K562 (cell line): ENCODE data around the gene RLN2. TPM values are rescaled to one million over a fixed set of nuclear protein-coding genes. Genes with fewer than 3 reads are reported as not detected.
A peak's percentile ranks its signal among the peaks of the same experiment; 100 is the strongest.
"Not testable (repeated sequence)": the region's sequence is repeated elsewhere in the genome, so short reads cannot be mapped to it uniquely, and the experiment has no call there.

Source experiments
- ATAC-seq: fragments of 200-7000 bp; cut with Tn5 transposase; 3 replicates; pipeline ENCODE4 v1.9.1; 2020; ENCODE audit warnings: moderate library complexity
- BruUV-seq: library from RNA; stranded (reverse); fragments of 400-500 nt; replicated peaks from 2 replicates; lab custom pipeline; 2021; lab: Mats Ljungman, UMichigan
- CTCF ChIA-PET: fragments of 300-600 bp; formaldehyde crosslinking; extraction: SDS; loops from one replicate; lab custom pipeline; 2021; ENCODE audit warnings: low intra/inter-chr PET ratio; lab: Yijun Ruan, JAX
- POLR2A ChIA-PET: fragments of 300-600, 350-650 bp; sonication (Branson Sonifier 250); formaldehyde crosslinking; extraction: SDS; loops from one replicate; lab custom pipeline; 2021; ENCODE audit warnings: antibody characterized with exemption, inconsistent platforms; lab: Yijun Ruan, JAX
- DNase-seq, 4 experiments: peaks; one replicate each; pipeline versions ENCODE4 v3.0.0 to v3.0.0-alpha.2; 2011 to 2018; ENCODE audit warnings: low spot score in 3 of 4, mixed read lengths in 3 of 4; ENCODE audit errors: extremely low read depth in 1 of 4
- FAIRE-seq: peaks from 2 replicates; lab custom pipeline; 2011; peaks lifted over from hg19 to GRCh38; lab: Jason Lieb, UNC
- H2AFZ ChIP-seq: 2 replicates; pipeline ENCODE4 v1.6.0; 2011; ENCODE audit warnings: low read depth, low read length, control low read depth, inconsistent platforms
- H3K27ac ChIP-seq: fragments of 200-600 bp; 3 replicates; pipeline ENCODE4 v1.8.0; 2011; ENCODE audit warnings: low read depth, mild to moderate bottlenecking, control low read depth, inconsistent platforms, low read length, moderate library complexity, mixed read lengths; ENCODE audit errors: extremely low read depth
- H3K27me3 ChIP-seq, 2 experiments: fragments of 300-600 bp in 1 of 2; 2 replicates in 1 of 2; 3 replicates in 1 of 2; pipeline versions ENCODE4 v1.6.0 to v1.8.0; 2011; ENCODE audit warnings: inconsistent platforms in 2 of 2, low read length in 2 of 2, mild to moderate bottlenecking in 1 of 2, mixed read lengths in 1 of 2, moderate library complexity in 1 of 2; ENCODE audit not compliant: control insufficient read depth in 2 of 2, insufficient read depth in 2 of 2
- H3K36me3 ChIP-seq: fragments of 300-600 bp; 3 replicates; pipeline ENCODE4 v1.8.0; 2011; ENCODE audit warnings: mild to moderate bottlenecking, low read length, inconsistent platforms; ENCODE audit not compliant: control insufficient read depth, insufficient read depth
- H3K4me1 ChIP-seq, 2 experiments: fragments of 200-600 bp in 1 of 2; replicated peaks in 1 of 2; 2 replicates in 1 of 2; 3 replicates in 1 of 2; pipeline versions ENCODE4 v1.5.1 to v1.8.0; 2011; ENCODE audit warnings: inconsistent platforms in 2 of 2, low read length in 2 of 2, mild to moderate bottlenecking in 1 of 2, mixed read lengths in 1 of 2, moderate library complexity in 1 of 2; ENCODE audit not compliant: control insufficient read depth in 2 of 2, insufficient read depth in 2 of 2
- H3K4me2 ChIP-seq: 2 replicates; pipeline ENCODE4 v1.6.1; 2011; ENCODE audit warnings: low read length, control low read depth, inconsistent platforms, mixed read lengths; ENCODE audit not compliant: insufficient read depth
- H3K4me3 ChIP-seq: fragments of 200-600 bp; sonication (generic), shearing (Covaris generic); 2 replicates; pipeline ENCODE4 v1.5.1; 2016; ENCODE audit warnings: control low read depth, inconsistent platforms
- H3K79me2 ChIP-seq: fragments of 200-600 bp; 3 replicates; pipeline ENCODE4 v1.8.0; 2011; ENCODE audit warnings: low read length, inconsistent platforms; ENCODE audit not compliant: control insufficient read depth, insufficient read depth
- H3K9ac ChIP-seq, 2 experiments: 2 replicates each; pipeline versions ENCODE4 v1.6.0 to v1.6.1; 2011; ENCODE audit warnings: low read depth in 2 of 2, low read length in 2 of 2, control low read depth in 1 of 2, inconsistent platforms in 1 of 2, mild to moderate bottlenecking in 1 of 2, mixed read lengths in 1 of 2; ENCODE audit not compliant: insufficient read depth in 1 of 2
- H3K9me1 ChIP-seq: one replicate; pipeline ENCODE4 v1.6.0; 2011; ENCODE audit warnings: inconsistent platforms, mild to moderate bottlenecking, low read length, moderate library complexity; ENCODE audit not compliant: control insufficient read depth, insufficient read depth
- H3K9me3 ChIP-seq: replicated peaks from 2 replicates; pipeline ENCODE4 v1.5.1; 2011; ENCODE audit warnings: low read depth, low read length, inconsistent platforms; ENCODE audit not compliant: control insufficient read depth, insufficient read depth
- H4K20me1 ChIP-seq: replicated peaks from 2 replicates; pipeline ENCODE4 v1.6.1; 2011; ENCODE audit warnings: low read length, inconsistent platforms, mixed read lengths; ENCODE audit not compliant: control insufficient read depth, insufficient read depth
- MEIS2 ChIP-seq: fragments of 450-650 bp; IDR thresholded peaks from 2 replicates; pipeline ENCODE4 v1.6.1; 2014; ENCODE audit warnings: mild to moderate bottlenecking; ENCODE audit not compliant: partially characterized antibody
- RFX7 ChIP-seq: fragments of 250-450 bp; sonication (Bioruptor Pico); IDR thresholded peaks from 2 replicates; pipeline ENCODE4 v1.5.1; 2021; ENCODE audit warnings: mild to moderate bottlenecking
- ZNF175 ChIP-seq: fragments of 200-800 bp; sonication (Bioruptor generic); IDR thresholded peaks from 2 replicates; pipeline ENCODE4 v1.6.1; 2016; ENCODE audit warnings: low read depth, mild to moderate bottlenecking, missing genetic modification characterization, missing compliant biosample characterization
- ZSCAN32 ChIP-seq: fragments of 450-650 bp; formaldehyde crosslinking; IDR thresholded peaks from 2 replicates; pipeline ENCODE4 v1.4.0; 2020; ENCODE audit warnings: mild to moderate bottlenecking, moderate library complexity
- WGBS: fragments of 100-300 bp; shearing (Covaris generic); methylation state at CpG from one replicate; pipeline ENCODE4 v1.1.6; 2016; ENCODE audit warnings: low coverage, mixed read lengths; ENCODE audit not compliant: insufficient coverage; ENCODE audit errors: missing lambda C conversion rate; 5-methylcytosine and 5-hydroxymethylcytosine counted together
- in situ Hi-C: fragments of 300-500 bp; cut with MboI; formaldehyde crosslinking; loops from 4 replicates; pipeline ENCODE4 v1.15.0; 2018; ENCODE audit warnings: inconsistent platforms, mixed read lengths
- intact Hi-C: fragments of 100-400 bp; cut with micrococcal nuclease; formaldehyde crosslinking; loops from 2 replicates; pipeline ENCODE4 v1.14.2; 2022
- polyA plus RNA-seq, 8 experiments: library from polyadenylated mRNA; depleted of rRNA in 4 of 8; stranded (reverse) in 5 of 8; unstranded in 3 of 8; fragments of >200 nt; fragmentation: Nextera tagmentation in 2 of 8; fragmentation: Illumina TruSeq in 1 of 8; extraction: Ambion mirVana in 2 of 8; extraction: Trizol in 1 of 8; gene quantifications; 2 replicates each; pipeline versions ENCODE4 v1.2.1 to v1.2.3, GENCODE V29; 2011 to 2014; ENCODE audit warnings: inconsistent platforms in 1 of 8, missing spikeins in 1 of 8
- total RNA-seq, 7 experiments: library from RNA; depleted of rRNA in 6 of 7; stranded (reverse); fragments of >200 nt in 6 of 7; fragmentation: Illumina TruSeq in 2 of 7; extraction: Trizol in 2 of 7; gene quantifications; 2 replicates each; pipeline versions ENCODE4 v1.2.1 to v1.2.3, GENCODE V29; 2011 to 2021; ENCODE audit warnings: low replicate concordance in 1 of 7

The RLN2 gene
- total and polyA plus RNA-seq, 9 of the 15 experiments (the other 6 are each of a cell fraction or from before 2014, with no cell fraction given) = 0.08 to 0.17 TPM; not detected in 7

- Histone ChIP-seq H3K27me3 (no peaks in the 10 kb centered on the region), H3K79me2 (no peaks in the 10 kb centered on the region), H3K36me3 (no peaks in the 10 kb centered on the region), H3K9me3 (no peaks in the 10 kb centered on the region), H3K9me1 (no peaks in the 10 kb centered on the region), H3K9ac (no peak overlapping the region), H3K4me3 (no peak overlapping the region), H3K4me1 (no peaks in the 10 kb centered on the region), H3K27ac (no peak overlapping the region), H3K4me2 (no peak overlapping the region), H4K20me1 (no peaks in the 10 kb centered on the region), H2AFZ (no peak overlapping the region)
- ChIA-PET CTCF (no interaction called here), POLR2A (no interaction called here)
- no TSS peak for BruUV-seq
- no peak for TF ChIP-seq ZSCAN32 (CRISPR knock-in tag)
- no peak for TF ChIP-seq MEIS2
- ATAC-seq = no peak
- no peak for FAIRE-seq
- 0% methylated on average over 2 of the region's 2 CpGs for whole genome bisulfite sequencing
- DNase-seq = no peak
- intact Hi-C loops (no loop called here), in situ Hi-C loops (no loop called here)
Measured at GRCh38 chr9:5354184-5354583, 49.7 kb upstream of the RLN2 start.

GRCh38 chr9:5352637-5353248 is 48.2 kb upstream of the RLN2 start:
- no peaks in the 10 kb centered on the region for H3K9me3 ChIP-seq
- H4K20me1 ChIP-seq = no peaks in the 10 kb centered on the region
- H3K27me3 ChIP-seq = no peaks in the 10 kb centered on the region
- no peaks in the 10 kb centered on the region for H3K79me2 ChIP-seq
- ATAC-seq (no peak), DNase-seq (no peak), FAIRE-seq (no peak)
- 0% methylated on average over 1 of the region's 1 CpG for WGBS
- no peak overlapping the region for H3K27ac ChIP-seq
- no peaks in the 10 kb centered on the region for H3K9me1 ChIP-seq
- no peak overlapping the region for H2AFZ ChIP-seq
- H3K36me3 ChIP-seq = no peaks in the 10 kb centered on the region
- no peak overlapping the region for H3K4me2 ChIP-seq
- ChIA-PET CTCF (no interaction called here), POLR2A (interaction anchor here (0.6 kb wide), 1 partner anchor 1033 kb away, joined by 4 read pairs; no protein-coding TSS in a partner anchor)
- no peaks in the 10 kb centered on the region for H3K4me1 ChIP-seq
- no peak overlapping the region for H3K9ac ChIP-seq
- in situ Hi-C loops (no loop called here), intact Hi-C loops (no loop called here)
- TF ChIP-seq RFX7 (no peak), ZNF175 (CRISPR knock-in tag) (no peak)
- H3K4me3 ChIP-seq = no peak overlapping the region
- no TSS peak for BruUV-seq

GRCh38 chr9:5338992-5339981 is 34.8 kb upstream of the RLN2 start, which contains the start of gene RLN1:
TSS of gene RLN1 (minus strand) at chr9:5339876. CDS start at chr9:5339746, 130 bp downstream.
- H3K9me3 ChIP-seq, H3K4me1 ChIP-seq, H3K9ac ChIP-seq, CTCF ChIA-PET, H3K4me3 ChIP-seq, H3K79me2 ChIP-seq, H4K20me1 ChIP-seq, intact Hi-C loops, H2AFZ ChIP-seq, H3K27ac ChIP-seq, H3K36me3 ChIP-seq, H3K4me2 ChIP-seq, POLR2A ChIA-PET, BruUV-seq, H3K9me1 ChIP-seq, DNase-seq, H3K27me3 ChIP-seq: not testable (repeated sequence)
- FAIRE-seq (peak; percentile 29), ATAC-seq (peak; percentile 97)
- 83% methylated on average over 7 of the region's 50 CpGs for WGBS
- in situ Hi-C loops = loop anchor here (5.0 kb wide), 1 partner anchor 37 kb away; the partner anchor contains the start of gene RLN2
